Common myeloid progenitor, CD34-positive (primary cell): ENCODE data around the gene TAOK2.
A peak's percentile ranks its signal among the peaks of the same experiment; 100 is the strongest.

ENCODE experiments used
- CTCF ChIA-PET: fragments of 350-600 bp; sonication (Branson Sonifier 250); formaldehyde crosslinking; loops from one replicate; lab custom pipeline; 2021; ENCODE audit warnings: antibody characterized with exemption; lab: Charles Lee
- POLR2A ChIA-PET: fragments of 350-600 bp; sonication (Branson Sonifier 250); formaldehyde crosslinking; loops from one replicate; lab custom pipeline; 2021; ENCODE audit warnings: antibody characterized with exemption; lab: Charles Lee
- DNase-seq, 3 donors: peaks; one replicate each; pipeline versions ENCODE4 v3.0.0 to v3.0.0-alpha.2; 2013
- H3K27ac ChIP-seq, 2 experiments: 1 replicate in 1 of 2; 2 replicates in 1 of 2; pipeline ENCODE4 v1.7.0; 2013; ENCODE audit warnings: inconsistent platforms in 2 of 2, low read length in 2 of 2, mild to moderate bottlenecking in 2 of 2, low read depth in 1 of 2, moderate library complexity in 1 of 2; ENCODE audit not compliant: severe bottlenecking in 2 of 2, insufficient read depth in 1 of 2, poor library complexity in 1 of 2
- H3K27me3 ChIP-seq, 5 experiments: replicated peaks in 2 of 5; 1 replicate in 3 of 5; 2 replicates in 2 of 5; pipeline versions ENCODE4 v1.6.1 to v1.7.0; 2013; ENCODE audit warnings: low read length in 4 of 5, mild to moderate bottlenecking in 2 of 5, moderate library complexity in 2 of 5, inconsistent platforms in 1 of 5; ENCODE audit not compliant: insufficient read depth in 5 of 5, control insufficient read depth in 4 of 5
- H3K36me3 ChIP-seq, 4 experiments: 1 replicate in 2 of 4; 2 replicates in 2 of 4; pipeline versions ENCODE4 v1.6.1 to v1.7.0; 2013; ENCODE audit warnings: low read length in 3 of 4, control low read depth in 1 of 4, mild to moderate bottlenecking in 1 of 4; ENCODE audit not compliant: control insufficient read depth in 4 of 4, insufficient read depth in 4 of 4
- H3K4me1 ChIP-seq, 4 experiments: 1 replicate in 3 of 4; 2 replicates in 1 of 4; pipeline versions ENCODE4 v1.6.1 to v1.7.1; 2013; ENCODE audit warnings: low read length in 3 of 4, mild to moderate bottlenecking in 3 of 4, control low read depth in 1 of 4, inconsistent platforms in 1 of 4, moderate library complexity in 1 of 4; ENCODE audit not compliant: control insufficient read depth in 4 of 4, insufficient read depth in 4 of 4; ENCODE audit errors: control extremely low read depth in 1 of 4
- H3K4me3 ChIP-seq, 7 experiments: 1 replicate in 4 of 7; 2 replicates in 3 of 7; pipeline versions ENCODE4 v1.5.1 to v1.7.0; 2013; ENCODE audit warnings: mild to moderate bottlenecking in 7 of 7, low read length in 6 of 7, moderate library complexity in 6 of 7, inconsistent platforms in 2 of 7, low read depth in 2 of 7, control low read depth in 1 of 7; ENCODE audit not compliant: insufficient read depth in 4 of 7, control insufficient read depth in 1 of 7; ENCODE audit errors: extremely low read depth in 1 of 7
- H3K9me3 ChIP-seq, 5 experiments: 1 replicate in 4 of 5; 2 replicates in 1 of 5; pipeline versions ENCODE4 v1.6.1 to v1.7.1; 2013; ENCODE audit warnings: low read length in 4 of 5, mild to moderate bottlenecking in 2 of 5, inconsistent platforms in 1 of 5, low read depth in 1 of 5, moderate library complexity in 1 of 5; ENCODE audit not compliant: control insufficient read depth in 4 of 5, insufficient read depth in 2 of 5; ENCODE audit errors: control extremely low read depth in 1 of 5
- WGBS: methylation state at CpG from one replicate; pipeline ENCODE4 v1.1.5; 2013; ENCODE audit not compliant: insufficient coverage; 5-methylcytosine and 5-hydroxymethylcytosine counted together

TAOK2 gene

DNA sequence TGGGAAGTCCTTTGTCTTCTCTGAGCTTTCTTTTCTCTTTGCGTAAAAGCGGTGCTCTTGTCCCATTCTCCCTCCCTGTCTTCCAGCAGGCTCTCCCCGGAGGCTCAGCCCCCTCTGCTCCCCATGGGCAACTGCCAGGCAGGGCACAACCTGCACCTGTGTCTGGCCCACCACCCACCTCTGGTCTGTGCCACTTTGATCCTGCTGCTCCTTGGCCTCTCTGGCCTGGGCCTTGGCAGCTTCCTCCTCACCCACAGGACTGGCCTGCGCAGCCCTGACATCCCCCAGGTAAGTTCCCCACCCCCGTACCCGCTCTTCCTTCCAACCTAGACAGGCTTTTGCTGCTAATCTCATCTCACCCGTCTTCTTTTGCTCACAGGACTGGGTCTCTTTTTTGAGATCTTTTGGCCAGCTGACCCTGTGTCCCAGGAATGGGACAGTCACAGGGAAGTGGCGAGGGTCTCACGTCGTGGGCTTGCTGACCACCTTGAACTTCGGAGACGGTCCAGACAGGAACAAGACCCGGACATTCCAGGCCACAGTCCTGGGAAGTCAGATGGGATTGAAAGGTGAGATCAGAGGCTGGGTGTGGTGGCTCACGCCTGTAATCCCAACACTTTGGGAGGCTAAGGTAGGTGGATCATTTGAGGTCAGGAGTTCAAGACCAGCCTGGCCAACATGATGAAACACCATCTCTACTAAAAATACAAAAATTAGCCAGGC, 10.5 kb upstream of the TAOK2 start:
- Histone ChIP-seq H3K36me3 (peaks cover 2 to 10% (median 5%) of the 10 kb centered on the region in 4 experiments), H3K27ac (peak overlapping the region in 1 of 2 experiments; percentile 82), H3K27me3 (no peaks in the 10 kb centered on the region), H3K9me3 (no peaks in the 10 kb centered on the region), H3K4me1 (peaks cover 7 to 19% (median 15%) of the 10 kb centered on the region in 4 experiments), H3K4me3 (peak overlapping the region in 5 of 7 experiments; percentile 73 to 91 (median 88))
- 94% methylated on average over 12 of the region's 14 CpGs for WGBS
- POLR2A ChIA-PET: interaction anchor here (0.6 to 1.1 kb wide), 3 partner anchors 10 to 46 kb away, joined by 4 to 7 read pairs (median 5); partner anchors contain the start of genes KCTD13 and TAOK2
- no peak for DNase-seq
- CTCF ChIA-PET: interaction anchor here (0.7 to 1.9 kb wide), 3 partner anchors 9 to 42 kb away, joined by 3 to 12 read pairs (median 11); partner anchors contain the start of genes KCTD13 and TAOK2

DNA sequence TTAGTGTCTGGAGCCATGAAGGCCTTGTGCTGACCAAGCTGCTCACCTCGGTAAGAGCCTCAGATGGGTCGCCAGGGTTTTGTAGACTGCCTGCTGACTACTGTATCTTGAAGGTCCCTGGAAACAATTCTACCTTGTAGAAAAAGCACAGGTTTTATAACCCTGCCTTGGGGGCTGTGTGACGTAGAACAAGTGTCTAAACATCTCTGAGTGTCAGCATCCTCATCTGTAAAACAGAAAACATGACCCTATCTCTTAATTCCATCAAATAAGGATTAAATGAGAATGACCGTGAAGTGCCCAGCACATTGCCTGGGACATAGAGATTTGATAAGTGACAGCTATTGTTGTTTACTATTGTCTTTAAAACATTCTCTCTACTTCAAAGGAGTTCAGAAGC, 5.5 kb upstream of the TAOK2 start:
- H3K27me3 ChIP-seq: no peaks in the 10 kb centered on the region
- no peak overlapping the region for H3K27ac ChIP-seq
- no peaks in the 10 kb centered on the region for H3K9me3 ChIP-seq
- CTCF ChIA-PET: no interaction called here
- H3K36me3 ChIP-seq: peaks cover 13 to 36% (median 24%) of the 10 kb centered on the region in 4 experiments
- 93% methylated on average over 3 of the region's 4 CpGs for WGBS
- no peak overlapping the region for H3K4me3 ChIP-seq
- DNase-seq: no peak
- H3K4me1 ChIP-seq: peaks cover 0 to 2% (median under 1%) of the 10 kb centered on the region in 4 experiments
- POLR2A ChIA-PET: interaction anchor here (0.7 kb wide), 1 partner anchor 8 kb away, joined by 4 read pairs; no protein-coding TSS in a partner anchor

DNA sequence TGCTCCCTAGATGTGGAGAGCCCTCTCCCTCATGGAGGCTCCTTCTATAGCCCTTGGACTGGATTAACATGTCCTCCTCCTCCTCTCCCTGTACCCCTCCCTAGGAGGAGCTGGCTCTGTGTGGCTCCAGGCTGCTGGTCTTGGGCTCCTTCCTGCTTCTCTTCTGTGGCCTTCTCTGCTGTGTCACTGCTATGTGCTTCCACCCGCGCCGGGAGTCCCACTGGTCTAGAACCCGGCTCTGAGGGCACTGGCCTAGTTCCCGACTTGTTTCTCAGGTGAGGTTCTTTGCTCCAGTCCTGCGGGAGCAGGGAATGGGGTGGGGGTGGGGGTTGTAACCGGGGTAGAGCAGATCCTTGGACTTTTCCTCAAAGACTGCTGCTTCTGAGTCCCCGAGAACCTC, 2.4 kb upstream of the TAOK2 start:
- CTCF ChIA-PET: interaction anchor here (0.7 to 2.6 kb wide), 2 partner anchors 9 to 21 kb away, joined by 3 to 11 read pairs; partner anchors contain the start of gene TMEM219
- H3K4me3 ChIP-seq: no peak overlapping the region
- WGBS: 100% methylated on average over 4 of the region's 8 CpGs
- POLR2A ChIA-PET: interaction anchor here (0.6 kb wide), 1 partner anchor 62 kb away, joined by 3 read pairs; no protein-coding TSS in a partner anchor
- no peak for DNase-seq
- H3K9me3 ChIP-seq: no peaks in the 10 kb centered on the region
- H3K36me3 ChIP-seq: peaks cover 13 to 34% (median 24%) of the 10 kb centered on the region in 4 experiments
- peaks cover 7 to 27% (median 21%) of the 10 kb centered on the region in 4 experiments for H3K4me1 ChIP-seq
- no peaks in the 10 kb centered on the region for H3K27me3 ChIP-seq
- no peak overlapping the region for H3K27ac ChIP-seq

- no peak for DNase-seq
- ChIA-PET CTCF (interaction anchor here (1.0 to 2.6 kb wide), 5 partner anchors 10 to 61 kb away, joined by 3 to 11 read pairs (median 3); partner anchors contain the start of genes INO80E and TMEM219), POLR2A (interaction anchor here (1.2 to 2.7 kb wide), 3 partner anchors 10 to 94 kb away, joined by 3 to 7 read pairs (median 4); no protein-coding TSS in a partner anchor)
- no peaks in the 10 kb centered on the region for H3K9me3 ChIP-seq
- no peaks in the 10 kb centered on the region for H3K27me3 ChIP-seq
- H3K4me1 ChIP-seq: peaks cover 7 to 31% (median 26%) of the 10 kb centered on the region in 4 experiments
- no peak overlapping the region for H3K27ac ChIP-seq
- H3K36me3 ChIP-seq: peaks cover 13 to 38% (median 24%) of the 10 kb centered on the region in 4 experiments
- WGBS: 80% methylated on average over 1 of the region's 1 CpG
- H3K4me3 ChIP-seq: no peak overlapping the region
Measured at GRCh38 chr16:29972500-29972899, 1.2 kb upstream of the TAOK2 start.

DNA sequence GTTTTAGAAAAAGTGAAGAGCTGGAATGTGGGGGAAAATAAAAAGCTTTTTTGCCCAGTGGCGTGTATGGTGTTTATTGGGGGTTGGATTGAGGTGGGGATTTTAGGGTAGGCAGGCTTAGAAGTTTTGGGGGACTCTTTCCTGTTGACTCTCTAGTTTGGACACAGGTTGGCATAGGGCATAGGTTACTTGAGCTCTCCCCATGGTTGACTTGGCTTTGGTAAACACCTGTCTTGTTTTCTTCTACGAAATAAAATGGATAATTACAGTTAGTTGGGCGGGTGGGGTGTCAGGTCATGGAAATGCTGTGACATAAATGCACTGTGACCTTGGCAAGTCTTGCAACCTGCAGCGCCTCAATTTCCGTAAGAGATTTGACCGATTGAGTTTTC, 680 bp upstream of the TAOK2 start:
- Histone ChIP-seq H3K9me3 (no peaks in the 10 kb centered on the region), H3K27ac (no peak overlapping the region), H3K4me3 (peak overlapping the region in 1 of 7 experiments; percentile 5), H3K27me3 (no peaks in the 10 kb centered on the region), H3K36me3 (peaks cover 13 to 40% (median 26%) of the 10 kb centered on the region in 4 experiments), H3K4me1 (peaks cover 7 to 31% (median 26%) of the 10 kb centered on the region in 4 experiments)
- CTCF ChIA-PET: interaction anchor here (0.6 to 2.6 kb wide), 8 partner anchors 8 to 61 kb away, joined by 3 to 11 read pairs (median 3); partner anchors contain the start of genes INO80E and TMEM219
- 74% methylated on average over 6 of the region's 6 CpGs for WGBS
- DNase-seq: no peak
- POLR2A ChIA-PET: interaction anchor here (0.9 to 2.7 kb wide), 6 partner anchors 10 to 94 kb away, joined by 3 to 7 read pairs (median 4); partner anchors contain the start of genes ALDOA and INO80E

GRCh38 chr16:29974291-29975133, 844 bp downstream of the TAOK2 start:
- CTCF ChIA-PET: interaction anchor here (0.9 to 2.1 kb wide), 6 partner anchors 11 to 63 kb away, joined by 3 to 6 read pairs (median 4); partner anchors contain the start of genes HIRIP3 and INO80E
- peak overlapping the region; percentile 86 to 98 (median 95) for H3K4me3 ChIP-seq
- WGBS: 0% methylated on average over 27 of the region's 31 CpGs
- no peaks in the 10 kb centered on the region for H3K9me3 ChIP-seq
- POLR2A ChIA-PET: interaction anchor here (2.7 kb wide), 1 partner anchor 12 kb away, joined by 7 read pairs; no protein-coding TSS in a partner anchor
- H3K27me3 ChIP-seq: no peaks in the 10 kb centered on the region
- peaks cover 5 to 45% (median 34%) of the 10 kb centered on the region in 4 experiments for H3K36me3 ChIP-seq
- peak overlapping the region; percentile 80 to 87 for H3K27ac ChIP-seq
- DNase-seq: peak in 2 of 3 donors; percentile 26 to 46
- peaks cover 7 to 31% (median 26%) of the 10 kb centered on the region in 4 experiments for H3K4me1 ChIP-seq
